HG03342 (cell line): Measurements from ENCODE around the gene ZNF672.

ENCODE experiments used
- ATAC-seq: cut with Tn5 transposase; IDR thresholded peaks from one replicate; pipeline ENCODE4 v1.9.1; 2021; ENCODE audit warnings: mild to moderate bottlenecking, moderate library complexity; ENCODE audit not compliant: unreplicated experiment

The ZNF672 gene

GRCh38 chr1:248831842-248832241, 6.2 kb upstream of the ZNF672 start:
- ATAC-seq: no peak

DNA sequence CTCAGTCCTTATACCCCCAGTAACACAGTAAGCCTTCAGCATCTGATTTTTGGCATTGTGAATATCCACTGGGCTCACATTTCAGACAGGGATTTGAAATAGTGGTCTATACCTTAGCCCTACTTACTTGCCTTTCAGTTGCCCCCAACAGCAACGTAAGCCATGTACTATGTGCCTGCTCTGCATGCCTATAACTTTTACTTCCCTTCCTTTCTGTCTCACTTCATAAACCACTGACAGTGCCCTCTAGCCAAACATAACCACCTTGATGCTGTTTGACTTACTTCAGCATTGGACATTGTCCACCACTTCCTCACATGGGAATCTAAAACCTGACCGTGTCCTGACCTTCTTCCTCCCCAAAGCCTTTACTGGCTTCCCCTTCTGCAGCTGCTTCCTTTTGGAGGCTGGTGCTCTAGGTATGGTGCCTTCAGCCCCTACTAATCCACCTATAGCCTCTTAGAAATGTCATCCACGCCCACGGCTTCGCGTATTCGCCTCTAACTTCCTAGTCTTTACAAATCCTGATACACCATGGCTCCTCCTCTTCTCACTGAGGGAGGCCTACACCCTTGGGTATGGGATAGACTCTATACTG, 3.6 kb upstream of the ZNF672 start:
- no peak for ATAC-seq

- ATAC-seq: no peak
Measured at GRCh38 chr1:248837045-248837780, 811 bp upstream of the ZNF672 start.

- peak; percentile 57 for ATAC-seq
Measured at GRCh38 chr1:248838357-248839167, 538 bp downstream of the ZNF672 start.

DNA sequence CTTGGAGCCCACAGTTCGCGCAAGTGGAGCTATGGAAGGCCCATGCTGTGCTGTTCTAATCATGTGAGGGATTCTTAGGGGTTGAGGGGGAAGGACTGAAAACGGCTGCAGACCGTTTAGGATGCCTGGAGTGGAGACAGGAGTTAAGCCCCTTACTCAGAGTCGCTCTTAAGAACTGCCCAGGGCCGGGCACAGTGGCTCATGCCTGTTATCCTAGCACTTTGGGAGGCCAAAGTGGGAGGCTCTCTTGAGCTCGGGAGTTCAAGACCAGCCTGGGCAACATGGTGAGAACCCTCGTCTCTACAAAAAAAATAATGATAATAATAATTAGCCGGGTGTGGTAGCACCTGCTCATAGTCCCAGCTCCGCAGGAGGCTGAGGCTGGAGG, 1.1 kb downstream of the ZNF672 start:
- ATAC-seq: no peak

DNA sequence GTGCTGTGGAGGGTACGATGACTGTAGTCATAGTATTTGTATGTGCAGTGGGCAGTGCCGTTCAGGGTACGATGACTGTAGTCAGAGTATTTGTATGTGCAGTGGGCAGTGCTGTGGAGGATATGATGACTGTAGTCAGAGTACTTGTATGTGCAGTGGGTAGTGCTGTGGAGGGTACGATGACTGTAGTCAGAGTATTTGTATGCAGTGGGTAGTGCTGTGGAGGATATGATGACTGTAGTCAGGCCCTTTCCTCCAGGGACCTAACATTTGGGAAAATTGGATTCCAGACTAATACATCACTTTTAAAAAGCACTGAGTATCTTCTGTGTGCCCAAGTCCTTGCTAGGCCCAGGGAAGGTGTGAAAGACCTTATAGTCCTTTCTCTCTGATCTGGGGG, 2.9 kb downstream of the ZNF672 start:
- no peak for ATAC-seq

DNA sequence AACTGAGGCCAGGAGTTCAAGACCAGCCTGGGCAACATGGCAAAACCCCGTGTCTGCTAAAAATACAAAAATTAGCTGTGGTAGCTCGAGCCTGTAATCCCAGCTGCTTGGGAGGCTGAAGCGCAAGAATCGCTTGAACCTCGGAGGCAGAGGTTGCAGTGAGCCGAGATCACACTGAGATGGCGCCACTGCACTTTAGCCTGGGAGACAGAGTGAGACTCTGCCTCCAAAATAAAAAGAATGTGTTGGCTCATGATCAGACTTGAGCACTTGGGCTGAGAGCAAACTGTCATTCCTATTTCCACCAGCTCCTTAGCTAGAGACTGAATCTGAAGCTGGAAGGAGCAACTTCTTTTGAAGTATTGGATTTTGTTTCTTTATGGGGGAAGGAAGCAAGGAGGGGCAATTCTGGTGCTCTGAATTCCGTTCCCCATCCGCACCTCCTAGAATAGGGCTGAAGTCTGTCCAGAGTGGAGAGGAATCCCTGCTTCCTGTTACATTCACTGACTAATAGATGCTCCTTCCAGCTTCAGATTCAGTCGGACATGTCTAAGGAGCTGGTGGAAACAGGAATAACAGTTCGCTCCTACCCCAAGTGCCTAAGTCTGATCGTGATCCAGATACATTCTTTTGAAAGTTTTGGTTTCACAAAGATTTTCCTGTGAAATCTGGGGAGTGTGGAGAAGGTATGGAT, 3.8 kb downstream of the ZNF672 start:
- no peak for ATAC-seq

GRCh38 chr1:248842781-248843331, 4.8 kb downstream of the ZNF672 start:
- ATAC-seq: peak; percentile 16

DNA sequence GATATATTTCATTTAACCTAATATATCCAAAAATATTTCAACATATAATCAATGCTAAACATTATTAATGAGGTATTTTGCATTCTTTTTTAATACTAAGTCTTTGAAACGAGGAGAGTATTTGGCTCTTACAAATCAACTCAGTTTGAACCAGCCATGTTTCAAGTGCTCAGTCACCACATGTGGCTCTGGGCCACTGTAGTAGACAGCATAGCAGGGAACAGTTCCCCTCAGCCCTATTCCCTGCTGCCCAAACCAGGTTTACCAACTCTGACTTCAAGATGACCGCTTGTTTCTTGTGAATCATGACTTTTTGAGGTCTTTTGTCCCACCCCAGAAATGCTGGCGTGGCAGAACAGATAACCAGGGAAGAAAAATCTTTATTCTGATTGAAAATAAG, 5.7 kb downstream of the ZNF672 start:
- no peak for ATAC-seq

DNA sequence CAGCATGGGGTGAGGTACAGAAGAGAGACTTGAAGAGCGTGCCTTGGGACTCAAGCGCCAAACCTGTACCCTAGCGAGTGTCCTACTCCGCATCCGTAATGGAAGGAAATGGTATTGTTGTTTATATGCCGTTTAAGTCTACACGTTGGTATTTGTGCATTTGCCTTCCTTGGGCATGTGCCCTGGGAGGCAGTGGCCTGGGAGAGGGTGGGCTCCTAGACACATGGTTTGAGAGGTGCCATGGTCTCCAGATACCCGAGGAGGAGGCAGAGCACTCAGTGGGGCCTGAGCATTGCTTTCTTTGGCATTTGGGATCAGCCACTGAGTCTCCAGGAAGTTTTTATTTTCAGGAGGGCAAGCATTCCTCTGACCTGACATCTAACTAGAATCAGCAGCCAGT, 6.5 kb downstream of the ZNF672 start:
- ATAC-seq: no peak

DNA sequence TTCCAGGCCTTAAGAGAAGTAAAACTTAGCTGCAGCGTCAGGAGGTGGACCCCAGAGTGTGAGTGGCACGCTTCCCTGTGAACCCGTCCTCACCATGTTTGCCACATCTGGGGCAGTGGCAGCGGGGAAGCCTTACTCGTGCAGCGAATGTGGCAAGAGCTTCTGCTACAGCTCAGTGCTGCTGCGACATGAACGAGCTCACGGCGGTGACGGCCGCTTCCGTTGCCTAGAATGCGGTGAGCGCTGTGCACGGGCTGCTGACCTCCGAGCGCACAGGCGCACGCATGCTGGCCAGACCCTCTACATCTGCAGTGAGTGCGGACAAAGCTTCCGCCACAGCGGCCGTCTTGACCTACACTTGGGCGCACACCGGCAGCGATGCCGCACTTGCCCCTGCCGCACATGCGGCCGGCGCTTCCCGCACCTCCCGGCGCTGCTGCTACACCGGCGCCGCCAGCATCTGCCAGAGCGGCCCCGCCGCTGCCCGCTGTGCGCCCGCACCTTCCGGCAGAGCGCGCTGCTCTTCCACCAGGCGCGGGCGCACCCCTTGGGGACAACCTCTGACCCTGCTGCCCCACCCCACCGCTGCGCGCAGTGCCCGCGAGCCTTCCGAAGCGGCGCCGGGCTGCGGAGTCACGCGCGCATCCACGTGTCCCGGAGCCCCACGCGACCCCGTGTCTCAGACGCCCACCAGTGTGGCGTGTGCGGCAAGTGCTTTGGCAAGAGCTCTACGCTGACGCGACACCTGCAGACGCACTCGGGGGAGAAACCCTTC, 9.3 kb downstream of the ZNF672 start:
- no peak for ATAC-seq

- ATAC-seq: no peak
Measured at GRCh38 chr1:248847956-248848561, 10.0 kb downstream of the ZNF672 start.

- ATAC-seq: no peak
Measured at GRCh38 chr1:248848602-248849001, 10.6 kb downstream of the ZNF672 start.

DNA sequence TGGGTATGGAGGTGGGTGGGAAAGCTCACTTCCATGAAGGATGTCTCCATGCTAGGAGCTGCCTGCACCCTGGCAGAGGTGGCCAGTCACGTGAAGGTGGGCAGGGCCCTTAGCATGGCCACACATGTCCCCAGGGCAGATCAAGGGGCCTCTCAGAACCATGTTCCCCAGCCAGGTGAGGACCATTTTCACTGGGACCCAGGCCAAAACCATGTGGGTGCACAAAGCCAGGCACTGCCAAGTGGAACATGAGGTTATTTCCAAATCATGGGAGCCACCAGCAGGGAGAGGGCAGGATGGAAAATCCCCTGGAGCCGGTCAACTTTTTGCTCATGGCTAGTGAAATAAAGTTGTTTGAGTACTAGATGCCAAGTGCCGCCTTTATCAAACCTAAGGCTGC, 11.1 kb downstream of the ZNF672 start:
- ATAC-seq: no peak

DNA sequence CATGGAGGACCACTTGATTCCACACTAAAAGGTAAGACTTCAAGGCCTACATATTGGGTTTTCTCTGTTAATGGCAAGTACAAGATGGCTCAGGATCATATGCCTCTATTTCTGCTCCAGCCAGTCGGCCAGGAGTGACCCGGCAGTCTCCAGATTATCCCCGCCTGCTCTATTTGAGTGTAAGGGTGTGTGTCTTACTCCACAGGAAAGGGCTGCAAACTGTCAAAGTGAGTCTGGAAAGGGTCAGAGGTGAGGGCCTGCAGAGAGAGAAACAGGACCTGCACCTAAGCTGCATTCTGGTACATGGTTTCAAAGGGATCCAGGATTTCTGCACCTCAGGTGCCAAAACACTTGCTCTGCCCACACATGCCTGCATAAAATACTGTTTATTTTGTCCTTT, 11.6 kb downstream of the ZNF672 start:
- no peak for ATAC-seq

- no peak for ATAC-seq
Measured at GRCh38 chr1:248850124-248850523, 12.1 kb downstream of the ZNF672 start.

- no peak for ATAC-seq
Measured at GRCh38 chr1:248850536-248851251, 12.7 kb downstream of the ZNF672 start.

DNA sequence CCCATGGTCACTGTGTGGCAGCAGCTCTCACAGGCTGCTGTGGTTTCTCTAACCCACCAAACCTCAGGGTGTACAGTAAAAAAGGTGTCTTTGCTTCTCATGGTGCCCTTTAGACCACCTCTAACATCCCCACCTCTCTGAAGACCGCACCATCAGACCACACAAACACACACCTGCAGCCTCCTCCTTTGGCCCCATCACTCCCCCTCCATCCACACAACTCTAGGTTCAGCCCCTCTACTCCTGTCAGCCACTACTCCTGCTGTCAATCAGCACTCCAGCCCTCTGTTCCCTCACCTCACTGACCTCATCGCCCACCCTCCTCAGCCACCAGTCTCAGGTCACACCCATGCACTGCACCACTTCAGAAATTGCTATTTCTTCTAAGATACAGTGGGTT, 13.4 kb downstream of the ZNF672 start:
- no peak for ATAC-seq
